ENCODE measurements around the gene TSPAN17. TPM values are rescaled to one million over a fixed set of nuclear protein-coding genes. Genes with fewer than 3 reads are reported as not detected.

Gene TSPAN17
- total RNA-seq, 1 donor from 2014 or later = 20.1 TPM

DNA sequence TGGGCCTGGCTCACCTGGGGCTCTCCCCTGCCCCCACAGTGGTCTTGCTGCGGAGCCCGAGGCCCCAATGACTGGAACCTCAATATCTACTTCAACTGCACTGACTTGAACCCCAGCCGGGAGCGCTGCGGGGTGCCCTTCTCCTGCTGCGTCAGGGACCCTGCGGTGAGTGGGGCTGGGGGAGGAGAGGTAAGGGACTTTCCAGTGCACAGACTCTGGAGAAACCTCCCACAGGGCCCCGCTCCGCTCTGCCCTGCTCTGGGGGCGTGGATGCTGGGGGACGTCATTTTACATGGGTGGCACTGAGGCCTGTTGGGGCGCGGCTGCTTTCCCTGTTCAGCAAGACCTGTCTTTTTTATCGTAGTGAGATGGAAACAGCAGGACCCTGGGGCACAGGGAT lies 7.6 kb downstream of the TSPAN17 start:
- ATAC-seq (no peak), DNase-seq (ENCODE audit: low spot score) (no peak)
- intact Hi-C loops (cut with DNase I) = no loop called here

DNA sequence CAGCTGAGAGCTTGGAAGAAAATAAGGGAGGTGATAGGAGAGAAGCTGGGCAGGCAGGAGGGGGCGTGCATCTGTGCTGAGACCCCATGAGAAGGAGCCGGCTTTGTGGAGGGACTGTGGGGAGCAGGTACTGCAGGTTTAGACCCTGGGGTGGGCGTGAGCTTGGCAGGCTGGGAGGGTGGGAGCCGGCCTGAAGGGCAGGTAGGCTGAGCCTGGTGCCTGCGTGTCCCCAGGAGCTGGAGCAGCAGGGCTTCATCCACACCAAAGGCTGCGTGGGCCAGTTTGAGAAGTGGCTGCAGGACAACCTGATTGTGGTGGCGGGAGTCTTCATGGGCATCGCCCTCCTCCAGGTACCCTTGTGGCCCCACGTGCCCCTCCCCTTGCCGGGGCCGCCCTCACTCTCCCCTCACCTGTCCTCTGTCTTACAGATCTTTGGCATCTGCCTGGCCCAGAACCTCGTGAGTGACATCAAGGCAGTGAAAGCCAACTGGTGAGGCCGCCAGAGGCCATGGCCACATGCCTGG lies 9.2 kb downstream of the TSPAN17 start:
- ATAC-seq = no peak
- intact Hi-C loops (cut with DNase I) = no loop called here
- no peak for DNase-seq (ENCODE audit: low spot score)

DNA sequence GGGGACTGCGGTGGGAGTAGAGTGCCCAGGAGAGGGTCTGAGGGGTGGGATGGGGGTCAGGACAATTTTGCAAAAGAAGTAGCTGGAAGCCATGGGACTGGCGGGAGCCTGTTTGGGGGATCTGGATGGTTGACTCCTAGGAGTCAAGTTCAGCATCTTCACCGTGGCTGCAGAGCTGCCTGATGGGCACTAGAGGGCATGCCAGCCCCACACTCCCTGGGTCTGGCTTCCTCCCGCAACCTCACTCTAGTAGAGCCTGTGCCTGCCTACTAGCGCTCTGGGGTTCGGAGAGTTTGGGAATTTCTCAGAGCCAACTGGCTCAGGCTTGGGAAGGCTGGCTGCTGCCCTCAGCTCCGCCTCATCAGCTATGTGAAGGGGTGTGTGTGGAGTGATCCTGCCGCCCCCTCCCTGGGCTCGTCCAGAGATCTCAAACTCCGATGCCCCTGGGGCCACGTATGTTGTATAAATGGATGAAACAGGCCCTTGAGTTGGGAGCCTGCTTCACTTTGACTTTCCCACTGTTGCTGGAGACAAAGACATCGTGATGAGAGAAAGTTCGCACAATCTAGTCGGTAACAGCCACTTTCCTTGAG lies 10.8 kb downstream of the TSPAN17 start:
- DNase-seq (ENCODE audit: low spot score) = peak; percentile 77
- ATAC-seq = peak; percentile 89
- intact Hi-C loops (cut with DNase I) = no loop called here

DNA sequence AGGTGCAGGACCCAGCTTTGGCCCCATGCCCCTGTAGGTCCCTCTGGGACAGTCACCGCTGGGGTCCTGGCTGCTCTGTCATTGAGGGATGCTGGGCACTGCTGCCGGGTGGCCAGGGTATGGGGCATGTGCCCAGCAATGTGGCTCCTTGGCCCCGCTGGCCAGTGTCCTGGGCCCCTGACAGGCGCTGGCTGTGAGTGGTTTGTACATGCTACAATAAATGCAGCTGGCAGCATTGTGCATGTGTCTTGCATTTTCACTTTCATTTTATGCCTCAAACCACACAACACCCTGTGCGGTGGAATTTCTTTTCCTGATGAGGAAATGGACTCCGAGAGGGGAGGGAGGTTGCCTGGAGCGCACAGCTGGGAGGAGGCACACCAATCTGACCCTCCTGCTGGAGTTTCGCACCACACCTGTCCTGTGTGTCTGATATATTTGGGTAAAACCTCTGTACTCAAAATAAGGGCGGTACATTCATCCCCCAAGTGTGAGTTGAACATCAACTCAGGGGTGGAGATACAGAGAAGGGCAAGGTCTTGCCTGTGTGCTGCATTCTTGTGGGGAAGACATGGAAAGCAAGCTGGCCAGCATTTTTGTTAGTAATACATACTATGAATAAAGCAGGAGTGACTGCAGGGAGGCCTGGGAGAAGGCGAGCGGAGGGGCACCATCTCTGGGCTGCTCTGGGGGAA lies 11.7 kb downstream of the TSPAN17 start:
- ATAC-seq (peak; percentile 67), DNase-seq (ENCODE audit: low spot score) (no peak)
- intact Hi-C loops (cut with DNase I) = no loop called here

DNA sequence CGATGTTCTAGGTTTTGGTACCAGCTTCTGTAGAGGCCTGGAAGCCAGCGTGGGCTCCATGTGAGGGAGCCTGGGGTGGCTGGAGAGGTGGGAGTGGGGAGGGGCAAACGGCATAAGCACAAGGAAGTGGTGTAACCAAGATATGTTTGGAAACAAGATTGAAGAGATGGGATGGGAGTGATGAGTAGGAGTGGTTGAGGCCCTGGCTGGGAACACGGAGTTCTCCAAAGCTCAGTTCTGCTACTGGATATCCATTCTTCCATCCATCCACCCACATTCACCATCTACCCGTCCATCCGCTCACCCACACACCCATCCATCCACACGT lies 12.2 kb downstream of the TSPAN17 start:
- intact Hi-C loops (cut with DNase I) = no loop called here
- ATAC-seq = no peak

DNA sequence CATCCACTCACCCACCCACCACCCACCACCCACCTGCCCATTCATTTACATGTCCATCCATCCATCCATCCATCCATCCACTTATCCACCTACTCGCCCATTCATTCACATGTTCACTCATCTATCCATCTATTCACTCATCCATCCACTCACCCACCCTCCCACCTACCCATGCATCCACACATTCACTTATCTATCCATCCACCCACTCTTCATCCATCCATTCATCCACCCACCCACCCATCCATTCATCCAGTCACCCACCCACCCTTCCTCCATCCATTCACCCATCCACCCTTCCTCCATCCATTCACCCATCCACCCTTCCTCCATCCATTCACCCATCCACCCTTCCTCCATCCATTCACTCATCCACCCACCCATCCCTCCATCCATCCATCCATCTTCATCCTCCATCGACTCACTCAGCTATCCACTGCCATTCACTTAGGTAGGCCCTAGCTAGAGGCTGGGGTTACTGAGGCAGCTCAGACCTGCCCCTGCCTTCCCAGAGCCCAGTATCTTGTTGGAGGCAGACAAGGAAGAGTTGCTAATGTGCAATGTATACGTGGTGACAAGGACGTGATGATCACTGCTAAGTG lies 12.7 kb downstream of the TSPAN17 start:
- no peak for ATAC-seq
- intact Hi-C loops (cut with DNase I) = no loop called here
- DNase-seq (ENCODE audit: low spot score) = no peak

More for the DNA sequence above, 12.2 kb downstream of the TSPAN17 start:
- no peak for DNase-seq (ENCODE audit: low spot score)

DNA sequence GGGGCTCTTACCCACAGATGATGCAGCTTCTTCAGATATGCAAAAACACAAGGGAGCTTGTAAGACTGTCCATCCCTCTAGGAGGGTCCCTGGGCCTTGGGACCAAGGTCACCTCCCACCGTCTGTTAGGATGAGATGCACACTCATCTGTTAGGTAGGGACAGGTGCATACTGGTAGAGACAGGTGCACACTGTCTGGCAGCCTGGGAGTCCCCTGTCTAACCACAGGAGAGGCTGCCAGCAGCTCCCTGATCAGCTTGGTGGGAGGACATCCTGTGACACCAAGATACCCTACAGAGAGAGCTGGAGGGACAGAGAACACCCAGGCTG lies 13.2 kb downstream of the TSPAN17 start:
- no peak for DNase-seq (ENCODE audit: low spot score)
- intact Hi-C loops (cut with DNase I) = no loop called here
- no peak for ATAC-seq

DNA sequence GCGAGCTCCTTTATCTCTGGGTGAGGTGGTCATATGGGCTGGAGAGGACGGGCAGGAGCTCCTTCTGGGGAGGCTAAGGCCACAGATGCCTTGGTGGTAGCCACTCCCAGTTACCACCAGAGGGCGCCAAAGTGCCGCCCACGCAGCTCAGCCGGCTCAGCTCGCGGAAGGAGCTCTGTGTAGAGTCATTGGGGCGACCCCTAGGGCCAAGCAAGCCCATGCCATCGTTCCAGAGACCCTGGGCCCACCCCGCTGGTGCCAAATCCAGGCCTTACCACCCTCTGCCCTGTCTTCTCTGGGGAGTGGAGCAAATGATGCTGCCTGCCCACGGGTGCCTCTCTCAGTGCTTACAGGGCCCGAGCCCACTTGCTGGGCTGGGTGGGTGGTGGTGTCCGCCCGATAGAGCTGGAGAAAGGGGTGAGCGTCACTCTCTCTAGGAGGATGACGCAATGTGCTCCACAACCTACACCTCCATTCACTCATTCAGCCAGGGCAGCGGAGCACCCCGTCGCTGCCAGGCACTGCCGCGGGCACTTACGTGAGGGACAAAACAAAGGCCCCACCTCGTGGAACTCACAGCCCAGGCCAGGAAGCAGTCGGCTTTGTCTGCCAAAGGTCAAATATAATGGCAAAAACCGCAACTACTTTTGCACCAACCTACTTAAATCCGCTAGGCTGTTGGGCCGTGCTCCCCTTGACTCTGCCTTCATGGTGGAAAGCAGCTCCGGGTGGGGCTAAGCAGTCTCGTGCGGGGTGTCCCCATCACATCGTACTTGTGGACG lies 13.8 kb downstream of the TSPAN17 start:
- DNase-seq (ENCODE audit: low spot score) = peak; percentile 87

DNA sequence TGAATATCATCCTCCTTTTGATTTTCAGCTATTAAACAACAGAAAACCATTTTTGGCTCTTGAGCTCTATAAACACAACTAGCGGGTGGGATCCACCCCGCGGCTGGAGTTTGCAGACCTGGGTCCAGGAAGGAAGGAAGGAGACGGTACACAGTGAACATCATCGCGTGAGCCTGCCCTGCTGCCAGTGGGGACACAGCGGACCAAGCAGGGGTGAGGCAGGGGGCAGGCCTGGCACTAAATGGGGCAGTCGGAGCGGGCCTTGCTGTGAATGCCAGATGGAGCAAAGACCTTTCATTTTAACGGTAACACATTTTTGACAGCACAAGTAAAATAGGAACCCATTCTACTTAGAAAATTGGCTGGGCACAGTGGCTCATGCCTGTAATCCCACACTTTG lies 14.4 kb downstream of the TSPAN17 start:
- no peak for ATAC-seq
- DNase-seq (ENCODE audit: low spot score) = no peak
- intact Hi-C loops (cut with DNase I) = no loop called here

More for the DNA sequence above, 13.8 kb downstream of the TSPAN17 start:
- peak; percentile 77 for ATAC-seq
- intact Hi-C loops (cut with DNase I) = no loop called here

DNA sequence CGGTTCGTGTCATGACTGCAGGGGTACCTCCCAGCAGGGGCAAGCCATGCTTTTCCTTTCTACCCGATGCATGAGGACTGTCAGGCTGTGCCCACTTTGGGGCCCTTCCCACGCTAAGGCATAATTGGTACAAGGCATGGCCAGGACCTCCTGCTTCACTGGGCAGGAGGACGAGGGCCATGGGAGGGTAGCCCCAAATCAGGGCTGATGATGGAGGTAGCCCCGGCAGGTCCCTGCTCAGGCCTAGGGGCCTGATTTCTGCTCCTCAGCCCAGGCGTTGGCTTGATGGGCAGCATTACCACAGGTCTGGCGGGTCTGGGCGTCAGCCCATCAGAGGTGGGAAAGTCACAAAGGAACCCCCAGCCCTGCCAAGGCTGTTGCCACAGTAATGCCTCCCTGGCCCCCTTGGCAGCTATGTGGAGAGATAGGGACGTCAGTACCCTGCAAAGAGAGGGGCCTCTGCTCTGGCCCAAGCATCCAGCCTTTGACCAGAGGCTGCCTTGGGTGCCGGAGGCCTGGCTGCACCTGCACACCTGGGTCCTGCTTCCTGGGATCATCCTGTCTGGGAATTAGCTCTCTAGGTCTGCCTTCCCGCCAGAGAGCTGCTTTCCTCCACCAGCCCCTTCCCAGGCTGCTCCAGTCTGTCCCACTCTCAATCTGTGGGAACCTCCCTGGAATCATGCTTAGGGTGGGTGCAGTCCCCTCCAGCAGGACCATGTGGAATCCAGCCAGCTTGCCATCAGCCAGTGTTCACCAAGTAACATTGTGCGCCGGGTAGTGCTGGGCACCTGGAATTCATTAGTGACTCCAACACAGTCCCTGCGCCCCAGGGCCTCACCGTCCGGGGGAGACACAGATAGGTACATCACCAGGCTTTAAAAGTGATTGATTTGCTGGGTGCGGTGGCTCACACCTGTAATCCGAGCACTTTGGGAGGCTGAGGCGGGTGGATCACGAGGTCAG lies 15.4 kb downstream of the TSPAN17 start:
- DNase-seq (ENCODE audit: low spot score) (no peak), ATAC-seq (no peak)
- intact Hi-C loops (cut with DNase I) = no loop called here

DNA sequence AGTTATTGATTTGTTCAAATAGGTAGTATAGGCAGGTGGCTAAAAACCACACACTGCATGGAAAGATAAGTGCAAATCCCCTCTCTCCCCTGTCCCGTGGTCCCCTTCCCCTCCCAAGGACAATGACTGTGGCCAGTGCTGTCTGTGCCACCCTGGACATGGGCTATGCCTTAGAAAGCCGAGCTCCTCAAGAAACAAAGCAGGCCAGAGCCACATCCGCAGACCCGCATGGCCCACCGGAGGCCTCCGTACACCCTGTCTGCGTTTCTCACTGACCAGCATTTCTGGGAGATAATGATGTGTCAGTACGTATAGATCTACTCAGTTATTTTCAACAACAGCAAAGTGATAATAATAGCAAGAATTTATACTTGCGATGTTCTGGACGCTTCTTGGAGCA lies 16.3 kb downstream of the TSPAN17 start:
- no peak for DNase-seq (ENCODE audit: low spot score)
- ATAC-seq = no peak
- intact Hi-C loops (cut with DNase I) = no loop called here

DNA sequence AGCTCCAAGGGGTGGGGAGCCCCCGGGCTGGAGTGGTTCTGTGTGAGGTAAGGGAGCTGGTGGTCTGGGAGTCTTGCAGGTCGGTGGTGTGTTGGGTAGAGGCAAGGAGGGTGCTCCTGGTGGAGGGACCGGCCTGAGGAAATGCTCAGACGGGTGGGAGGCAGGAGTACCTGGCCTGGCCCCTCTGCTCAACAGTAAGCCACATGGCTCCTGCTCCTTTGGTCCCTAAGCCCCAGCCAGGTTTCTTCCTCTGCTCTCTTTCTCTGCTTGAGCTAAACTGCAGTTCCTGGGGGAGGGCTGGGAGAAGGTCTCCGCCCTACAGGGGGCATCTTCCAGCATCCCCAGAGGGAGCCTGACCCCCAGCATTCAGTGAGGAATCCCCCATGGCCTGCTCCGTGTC lies 17.2 kb downstream of the TSPAN17 start:
- ATAC-seq (no peak), DNase-seq (ENCODE audit: low spot score) (no peak)
- intact Hi-C loops (cut with DNase I) = no loop called here

DNA sequence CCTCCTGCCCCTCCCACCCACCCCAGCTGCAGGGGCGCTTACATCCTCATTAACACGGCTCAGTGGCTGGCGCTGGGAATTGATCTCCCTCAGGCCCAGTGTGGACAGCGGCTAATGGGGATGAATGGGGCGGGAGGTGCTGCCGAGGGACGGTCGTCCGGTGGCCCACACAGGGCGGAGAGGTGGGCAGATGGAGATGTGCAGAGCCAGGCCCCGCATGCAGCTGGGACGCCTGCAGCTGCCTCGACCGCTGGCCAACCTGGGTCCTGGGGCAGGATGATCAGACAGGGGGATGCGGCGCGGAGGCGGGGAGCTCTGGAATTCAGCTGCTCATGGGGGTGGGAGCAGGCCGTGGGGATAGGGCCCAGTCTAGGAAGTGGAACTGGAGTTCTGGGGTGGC lies 17.6 kb downstream of the TSPAN17 start:
- intact Hi-C loops (cut with DNase I) = no loop called here
- DNase-seq (ENCODE audit: low spot score) = no peak
- ATAC-seq = no peak

DNA sequence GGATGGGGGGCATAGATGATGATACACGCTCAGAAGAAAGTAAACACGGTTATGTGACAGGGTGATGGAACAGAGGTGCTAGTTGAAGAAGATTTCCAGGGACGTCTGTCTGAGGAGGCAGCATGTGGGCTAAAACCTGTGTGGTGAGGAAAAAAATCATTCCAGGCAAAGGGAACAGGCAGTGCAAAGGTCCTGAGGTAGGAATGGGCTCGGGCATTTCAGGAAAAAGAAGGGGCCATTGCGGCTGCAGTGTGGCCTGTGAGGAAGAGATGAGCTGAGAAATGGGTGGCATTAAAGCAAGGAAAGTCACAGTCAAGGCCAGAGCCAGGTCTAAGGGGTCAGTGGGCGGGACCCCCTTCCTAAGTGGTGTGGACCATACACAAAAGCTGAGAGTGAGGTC lies 18.2 kb downstream of the TSPAN17 start:
- intact Hi-C loops (cut with DNase I) = no loop called here
- DNase-seq (ENCODE audit: low spot score) (no peak), ATAC-seq (no peak)

DNA sequence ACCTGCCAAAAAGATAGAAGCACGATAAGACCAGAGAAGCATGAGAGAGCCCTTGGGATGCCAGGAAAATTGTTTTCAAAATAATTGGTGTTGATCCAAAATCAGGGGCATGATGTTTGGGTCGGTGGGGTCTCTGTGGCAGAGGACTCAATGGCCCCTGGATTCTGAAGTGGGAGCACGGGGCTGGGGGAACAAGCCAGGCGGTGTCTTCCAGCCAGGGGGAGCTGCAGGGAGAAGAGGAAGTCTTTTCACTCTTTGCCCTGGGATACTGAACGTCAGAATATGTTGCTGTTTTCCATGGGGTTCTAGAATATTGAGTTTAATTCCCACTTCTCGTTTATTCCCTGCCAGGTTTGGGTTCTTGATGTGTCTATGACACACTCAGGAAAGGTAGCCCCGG lies 20.4 kb downstream of the TSPAN17 start:
- DNase-seq (ENCODE audit: low spot score) = no peak
- intact Hi-C loops (cut with DNase I) = no loop called here
- no peak for ATAC-seq

DNA sequence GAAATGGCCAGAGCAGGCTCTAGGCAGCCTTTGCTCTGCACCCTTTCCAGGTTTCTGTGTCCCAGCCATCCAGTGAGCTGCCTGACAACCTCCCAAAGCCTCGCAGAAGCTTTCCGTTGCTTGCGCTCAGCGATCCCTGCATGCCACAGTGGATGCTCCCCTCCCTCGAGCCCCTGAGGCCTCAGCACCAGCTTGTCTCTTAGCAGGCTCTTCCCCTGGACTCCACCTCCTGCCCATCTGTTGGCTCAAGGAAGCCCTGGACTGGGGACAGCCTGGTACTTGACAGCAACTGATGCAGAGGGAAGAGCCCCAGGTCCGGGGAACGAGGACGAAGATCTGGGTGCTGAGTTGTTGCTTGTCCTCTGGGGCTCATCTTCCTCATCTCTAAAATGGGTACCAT lies 23.2 kb downstream of the TSPAN17 start:
- DNase-seq (ENCODE audit: low spot score) (no peak), ATAC-seq (no peak)
- intact Hi-C loops (cut with DNase I) = loop anchor here (10.0 kb wide), 1 partner anchor 294 kb away; no protein-coding TSS in a partner anchor

DNA sequence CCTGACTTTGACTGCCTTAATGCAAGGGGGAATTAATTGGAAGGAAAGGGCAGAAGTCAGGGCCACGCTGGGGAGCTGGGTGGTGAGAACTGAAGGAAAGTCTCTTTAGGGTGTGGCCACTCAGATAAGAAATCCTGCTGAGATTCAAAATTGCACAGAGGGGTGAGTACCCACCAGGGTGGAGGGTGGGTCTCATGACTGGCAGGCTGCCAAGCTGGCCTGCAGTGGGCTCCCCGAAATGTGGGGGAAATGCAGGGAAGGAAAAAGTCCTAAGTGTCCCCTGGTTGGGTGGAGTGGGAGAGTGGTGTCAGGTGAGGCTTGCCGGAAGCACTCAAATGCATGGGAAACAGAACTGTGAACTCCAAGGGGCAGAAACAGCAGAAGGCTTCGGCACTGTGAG lies 24.1 kb downstream of the TSPAN17 start:
- ATAC-seq (no peak), DNase-seq (ENCODE audit: low spot score) (no peak)
- intact Hi-C loops (cut with DNase I) = loop anchor here (10.0 kb wide), 1 partner anchor 293 kb away; no protein-coding TSS in a partner anchor

DNA sequence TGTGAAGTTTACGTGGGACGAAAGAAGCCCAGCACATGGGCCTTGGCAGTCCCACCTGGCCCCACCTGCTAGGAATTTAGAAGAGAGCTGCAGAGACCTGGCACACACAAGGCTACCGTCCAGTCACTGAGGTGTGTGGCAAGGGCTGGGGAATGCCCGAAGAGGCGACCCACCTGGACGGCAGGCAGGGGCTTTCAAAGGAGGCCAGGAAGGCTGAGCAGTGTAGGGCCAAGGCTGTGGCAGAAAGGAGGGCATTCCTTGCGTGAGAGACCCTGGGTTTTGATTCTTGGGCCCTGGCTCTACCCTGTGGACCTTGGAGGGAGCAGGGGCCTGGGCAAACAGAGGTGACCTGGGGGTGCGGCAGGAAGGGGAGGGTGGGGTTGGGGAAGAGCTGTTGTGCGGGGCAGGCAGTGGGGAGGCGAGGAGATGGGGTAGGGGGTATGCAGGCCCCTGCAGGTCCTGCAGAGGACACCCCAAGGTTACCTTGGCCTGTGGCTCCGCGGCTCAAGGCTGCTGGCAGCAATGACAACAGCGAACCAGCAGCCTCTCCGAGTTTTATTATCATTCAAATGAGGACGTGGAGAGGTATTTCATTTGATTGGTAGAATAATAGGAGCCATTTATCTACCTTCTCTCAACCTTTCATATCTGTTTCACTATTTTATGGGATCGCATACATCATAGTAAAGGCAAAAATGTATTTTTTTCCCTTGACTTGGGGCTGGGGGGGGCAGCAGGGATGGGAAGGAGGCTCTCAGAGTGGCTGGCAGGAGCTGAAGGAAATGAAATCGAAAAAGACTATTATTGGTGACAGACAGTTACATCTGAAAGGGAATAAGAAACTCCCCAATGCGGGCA lies 24.8 kb downstream of the TSPAN17 start:
- intact Hi-C loops (cut with DNase I) = loop anchor here (10.0 kb wide), 1 partner anchor 293 kb away; no protein-coding TSS in a partner anchor
- DNase-seq (ENCODE audit: low spot score) = no peak
- ATAC-seq = no peak
